UCSD-AML1 (cell line): Measurements from ENCODE around the gene PPM1H.
"Not testable (repeated sequence)": the region's sequence is repeated elsewhere in the genome, so short reads cannot be mapped to it uniquely, and the experiment has no call there.

Source experiments
- DNase-seq: peaks from one replicate; lab custom pipeline; 2025; ENCODE audit not compliant: unreplicated experiment; lab: John Stamatoyannopoulos, UW

Gene PPM1H

DNA sequence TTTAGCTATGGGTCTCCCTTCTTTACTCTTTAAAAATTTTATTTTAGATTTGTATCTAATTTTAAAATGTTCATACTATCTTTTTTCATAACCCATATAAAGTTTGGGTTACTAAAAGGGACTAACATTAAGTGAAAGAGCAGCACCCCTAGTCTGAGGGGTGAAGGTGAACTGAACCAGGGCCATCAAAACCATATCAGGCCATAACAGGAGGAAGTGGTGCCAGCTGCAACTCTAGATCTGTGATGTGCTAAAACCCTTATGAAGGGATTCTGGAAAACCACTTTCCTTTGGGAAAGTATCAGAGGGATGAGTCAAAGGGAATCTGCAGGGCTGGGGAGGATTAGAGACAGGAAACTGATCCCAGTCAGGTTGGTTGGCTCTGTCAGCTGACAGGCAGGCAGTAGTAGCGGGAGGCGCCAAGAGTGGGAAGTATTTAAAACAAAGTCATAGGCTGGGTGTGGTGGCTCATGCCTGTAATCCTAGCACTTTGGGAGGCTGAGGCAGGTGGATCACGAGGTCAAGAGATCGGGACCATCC lies 162.5 kb downstream of the PPM1H start:
- DNase-seq: no peak

DNA sequence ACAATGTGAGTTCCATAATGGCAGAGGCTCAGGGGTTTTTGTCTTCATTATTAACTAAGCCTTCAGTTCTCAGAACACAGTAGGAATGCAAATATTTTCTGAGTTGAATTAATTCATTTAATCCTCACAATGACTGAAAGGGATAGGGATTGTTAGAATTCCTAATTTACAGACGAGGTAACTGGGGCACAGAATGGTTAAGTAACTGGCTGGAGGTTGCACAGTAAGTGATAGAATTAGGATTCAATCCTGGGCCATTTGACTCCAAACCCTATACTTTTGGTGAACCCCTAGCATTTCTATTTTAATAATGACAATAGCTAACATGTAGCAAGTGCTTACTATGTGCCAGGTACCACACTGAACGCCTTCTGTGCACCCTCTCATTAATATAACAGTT lies 163.1 kb downstream of the PPM1H start:
- DNase-seq: no peak

DNA sequence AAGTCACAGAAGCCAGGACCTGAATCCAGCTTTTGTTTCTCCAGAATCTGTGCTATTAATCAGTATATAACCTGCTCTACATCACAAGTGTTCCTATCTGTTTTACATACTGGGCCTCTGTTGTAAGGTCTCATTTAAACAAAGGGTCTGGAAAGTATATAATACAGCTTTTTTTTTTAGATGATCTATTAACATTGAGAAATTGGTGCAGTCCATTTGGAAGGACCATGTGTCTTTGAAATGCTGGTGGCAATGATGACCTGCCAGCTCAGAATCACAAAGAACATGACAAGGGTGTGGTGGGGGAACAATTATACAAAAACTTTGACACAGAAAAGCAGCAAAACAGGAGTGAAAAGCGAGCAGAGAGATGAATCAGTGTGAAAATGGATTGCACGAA lies 164.6 kb downstream of the PPM1H start:
- DNase-seq: no peak

DNA sequence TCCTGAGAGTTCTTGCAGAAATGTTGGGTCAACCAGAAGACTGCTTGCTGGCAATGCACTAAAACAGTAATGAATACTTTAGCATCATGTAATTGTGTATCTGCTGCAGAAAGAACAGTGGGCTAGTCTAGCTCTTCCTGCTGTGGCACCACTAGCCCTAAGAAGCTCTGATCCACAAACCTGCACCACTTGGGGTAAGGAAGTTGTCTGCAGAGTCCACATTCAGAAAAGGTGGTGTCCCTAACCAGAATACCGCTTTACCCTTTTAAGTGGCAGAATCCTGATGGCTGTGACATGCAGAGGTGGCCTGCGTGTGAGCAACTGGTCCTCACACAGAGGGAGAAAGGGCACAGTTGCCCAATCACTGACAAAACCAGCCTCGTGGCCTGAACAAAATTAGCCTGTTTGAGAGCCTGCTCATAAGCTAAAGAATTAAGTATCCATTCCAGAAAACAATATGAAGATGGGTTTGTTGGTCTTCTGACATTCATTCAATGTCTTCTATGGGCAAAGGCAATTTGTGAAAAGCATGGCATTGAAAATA lies 165.8 kb downstream of the PPM1H start:
- DNase-seq: no peak

DNA sequence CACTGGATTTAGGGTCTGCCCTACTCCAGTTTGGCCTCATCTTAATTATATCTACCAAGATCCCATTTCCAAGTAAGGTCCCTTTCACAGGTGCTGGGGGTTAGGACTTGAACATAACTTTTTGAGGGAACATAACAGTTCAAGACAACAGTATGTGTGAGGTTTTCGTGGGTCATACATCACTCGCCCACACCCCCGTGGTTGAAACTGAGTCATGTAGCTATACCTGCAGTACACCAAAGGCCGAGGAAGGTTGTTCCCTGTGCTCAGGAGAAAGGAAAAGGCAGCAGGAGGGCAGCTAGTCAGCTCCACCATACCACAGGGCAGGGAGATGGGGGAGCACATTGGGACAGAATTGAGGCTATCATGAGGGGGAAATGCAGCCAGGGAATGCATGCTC lies 167.0 kb downstream of the PPM1H start:
- DNase-seq: no peak

DNA sequence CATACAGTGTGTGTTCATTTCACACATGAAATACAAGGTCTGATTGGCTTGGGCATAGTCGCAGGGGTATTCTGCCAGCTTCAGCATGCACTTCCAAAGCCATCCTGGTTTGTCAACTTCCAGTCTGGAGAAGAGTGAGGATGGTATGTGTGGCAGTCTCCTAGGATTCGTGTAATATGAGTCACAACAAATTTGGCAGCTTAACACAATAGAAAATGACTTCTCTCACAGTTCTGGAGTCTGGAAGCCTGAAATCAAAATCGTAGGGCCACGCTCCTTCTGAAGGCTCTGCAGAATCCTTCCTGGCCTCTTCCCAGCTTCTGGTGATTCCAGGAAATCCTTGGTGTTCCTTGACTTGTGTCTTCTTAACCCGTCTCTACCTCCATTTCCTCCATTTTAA lies 167.5 kb downstream of the PPM1H start:
- no peak for DNase-seq

DNA sequence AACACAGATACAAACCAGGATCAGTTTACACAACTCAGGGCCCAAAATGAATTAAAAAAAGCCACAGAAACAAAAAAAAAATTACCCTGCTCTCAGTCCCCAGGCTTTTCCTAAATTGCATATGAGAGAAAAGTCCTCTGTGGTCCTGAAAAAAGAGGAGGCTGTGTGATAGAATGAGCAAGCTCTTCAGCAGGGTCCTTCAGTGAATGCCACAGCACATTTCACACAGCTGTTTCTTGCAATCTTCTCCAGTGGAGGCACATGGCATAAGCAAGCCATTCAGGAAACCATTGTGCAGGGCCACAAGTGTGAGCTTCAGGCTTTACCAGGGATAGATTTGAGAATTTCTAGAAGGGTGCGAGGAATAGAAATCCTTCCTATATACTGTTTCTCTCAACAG lies 168.5 kb downstream of the PPM1H start:
- DNase-seq: no peak

DNA sequence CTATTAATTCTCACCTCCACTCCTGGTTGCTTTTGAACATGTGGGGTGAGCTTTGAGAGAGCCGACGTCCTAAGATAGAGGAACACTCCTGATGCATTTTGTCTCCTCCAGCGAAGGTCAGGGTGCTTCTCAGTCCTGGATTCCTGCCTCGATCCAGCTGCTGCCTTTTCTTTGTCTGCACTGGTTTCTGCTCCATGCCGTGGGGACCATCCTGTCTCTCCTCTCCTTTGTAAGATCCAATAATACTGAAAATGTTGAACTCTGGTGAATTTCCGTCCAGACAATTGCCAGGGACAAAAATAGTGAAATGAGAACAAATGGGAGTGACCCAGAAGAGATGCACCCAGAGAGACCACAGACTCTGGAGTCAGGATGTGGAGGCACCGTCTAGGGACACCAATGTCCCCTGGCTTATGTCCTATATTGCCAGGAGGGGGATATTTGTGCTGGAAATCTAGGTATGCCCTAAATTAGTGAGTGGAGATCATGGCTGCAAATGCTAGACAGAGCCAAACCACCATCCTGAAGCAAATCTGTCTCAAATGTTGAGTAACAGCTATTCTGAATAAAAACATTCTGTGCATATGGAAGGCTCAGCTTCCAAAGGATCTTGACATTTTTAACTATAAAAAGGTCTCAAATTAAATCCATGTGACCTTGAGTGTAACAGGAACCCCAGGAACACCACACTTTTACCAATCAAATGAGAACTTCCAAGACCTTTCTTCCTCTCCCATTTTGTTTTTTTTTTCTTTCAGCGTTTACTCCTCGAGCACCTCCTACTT lies 170.9 kb downstream of the PPM1H start:
- DNase-seq: no peak

DNA sequence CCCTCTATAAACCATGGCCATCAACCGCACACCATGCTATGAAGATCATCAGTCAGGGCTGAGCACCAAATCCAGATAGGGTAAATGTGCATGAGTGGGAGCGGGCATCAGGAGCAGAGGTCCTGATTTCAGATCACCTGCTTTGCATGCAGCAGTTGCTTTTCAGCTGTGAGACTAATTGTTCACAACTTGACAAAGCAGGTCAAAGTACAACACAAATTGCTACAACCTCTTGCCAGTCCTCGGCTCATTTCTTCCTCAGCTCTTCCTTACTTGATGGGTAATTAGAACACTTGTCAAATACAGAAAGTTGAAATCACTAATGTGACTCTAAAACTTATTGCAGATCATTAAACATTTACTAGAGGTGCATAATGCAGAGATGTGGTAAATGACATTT lies 171.6 kb downstream of the PPM1H start:
- DNase-seq: no peak

DNA sequence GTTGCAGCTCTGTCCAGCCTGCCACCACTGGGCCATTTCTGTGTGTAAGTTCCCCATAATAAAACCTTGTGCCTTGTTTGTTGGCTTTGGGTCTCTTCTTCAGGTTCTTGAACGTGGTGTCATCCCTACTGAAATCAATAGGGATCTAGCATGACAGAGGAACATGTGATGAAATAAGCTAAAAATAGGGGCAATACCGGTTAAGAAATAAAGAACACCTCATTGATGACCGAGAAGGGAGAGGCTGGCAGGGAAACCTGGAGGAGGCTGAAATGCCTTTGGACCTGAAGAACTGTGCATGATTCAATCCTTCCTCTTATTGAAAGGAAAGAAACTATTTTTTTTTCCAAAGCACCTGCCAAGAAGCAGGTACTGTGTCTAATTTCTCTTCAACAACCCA lies 172.3 kb downstream of the PPM1H start:
- no peak for DNase-seq

DNA sequence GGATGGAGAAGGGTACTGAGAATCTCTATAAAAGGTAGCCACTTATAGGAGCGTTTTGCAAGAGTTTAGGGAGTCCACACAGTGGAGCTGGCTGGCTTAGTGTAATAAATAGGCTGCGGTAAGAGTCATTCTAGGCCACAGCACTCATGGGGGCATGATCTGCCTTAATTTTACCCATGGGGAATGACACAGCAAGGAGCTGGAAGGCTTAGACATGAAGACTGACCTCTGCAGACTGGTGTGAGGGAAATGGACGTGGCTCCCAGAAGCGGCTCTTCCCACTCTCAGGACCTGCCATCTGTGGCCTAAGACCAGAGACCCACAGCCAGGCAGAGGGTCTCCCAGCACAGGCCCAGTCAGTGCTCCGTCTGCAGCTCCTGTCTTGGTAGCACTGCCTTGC lies 173.3 kb downstream of the PPM1H start:
- DNase-seq: no peak

DNA sequence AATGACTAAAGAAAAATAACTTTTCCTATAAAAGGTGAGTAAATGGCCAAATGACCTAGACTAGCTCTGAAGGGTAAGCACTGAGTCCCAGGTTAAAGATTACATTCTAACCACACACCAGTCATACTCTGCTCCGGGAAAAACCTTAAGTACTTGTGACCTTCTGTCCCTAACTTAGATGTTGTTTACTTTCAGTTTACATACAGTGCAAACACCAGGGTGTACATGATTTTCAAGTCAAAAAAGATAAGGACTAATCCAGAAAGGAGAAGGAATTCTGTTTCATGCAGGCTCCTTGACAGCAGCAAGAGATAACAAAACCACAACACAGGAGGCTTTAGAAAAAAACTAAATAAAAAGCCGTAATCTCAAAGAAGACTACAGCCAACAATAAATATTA lies 174.2 kb downstream of the PPM1H start:
- DNase-seq: no peak

DNA sequence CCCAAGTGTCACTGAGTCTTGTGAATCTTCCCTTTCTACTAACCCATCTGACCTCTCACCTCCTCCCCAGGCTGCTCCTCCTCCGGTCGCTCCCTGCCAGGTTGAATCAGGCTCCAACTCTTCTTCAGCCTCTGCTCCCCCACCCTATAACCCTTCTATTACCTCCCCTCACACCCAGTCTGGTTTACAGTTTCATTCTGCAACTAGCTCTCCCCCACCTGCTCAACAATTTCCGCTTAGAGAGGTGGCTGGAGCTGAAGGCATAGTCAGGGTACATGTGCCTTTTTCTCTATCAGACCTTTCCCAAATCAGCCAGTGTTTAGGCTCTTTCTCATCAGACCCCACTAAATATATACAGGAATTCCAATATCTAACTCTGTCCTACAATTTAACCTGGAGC lies 174.6 kb downstream of the PPM1H start:
- DNase-seq: not testable (repeated sequence)

DNA sequence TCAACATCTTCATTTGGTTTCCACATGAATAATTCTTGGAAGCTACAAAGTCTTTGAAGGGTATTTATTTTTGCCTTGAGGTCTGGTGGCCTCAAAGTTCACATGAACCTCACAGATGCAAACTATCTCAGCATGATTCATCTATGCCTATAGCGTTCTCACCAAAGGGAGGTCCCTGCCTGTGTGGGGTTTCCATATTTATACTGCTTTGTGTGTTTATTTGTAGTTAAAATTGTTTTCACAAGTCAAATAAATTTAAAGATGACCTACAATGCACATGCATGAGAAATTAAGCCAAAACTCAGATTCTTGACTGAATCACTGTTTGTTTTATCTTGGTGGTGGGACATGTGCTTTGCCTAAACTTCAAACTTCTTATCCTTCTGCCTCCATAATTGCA lies 176.7 kb downstream of the PPM1H start:
- no peak for DNase-seq

DNA sequence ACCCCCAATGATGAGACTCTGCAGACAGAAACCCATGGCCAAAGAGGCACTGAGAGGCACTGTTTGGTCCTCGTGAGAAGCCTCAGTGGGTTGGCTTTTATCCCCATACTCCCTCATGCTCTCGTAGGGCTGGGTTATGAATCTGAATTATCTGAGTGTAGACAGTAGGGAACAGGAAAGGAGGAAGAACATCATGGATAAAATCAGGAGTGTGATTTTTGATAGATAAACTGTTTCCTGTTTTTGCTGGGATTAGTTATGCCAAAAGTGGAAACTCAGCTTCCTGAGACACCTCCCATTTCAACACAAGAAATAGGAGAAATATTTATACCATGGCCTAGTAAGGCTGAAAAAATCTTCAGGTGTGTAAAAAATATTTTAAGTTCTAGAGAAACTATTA lies 177.9 kb downstream of the PPM1H start:
- no peak for DNase-seq

DNA sequence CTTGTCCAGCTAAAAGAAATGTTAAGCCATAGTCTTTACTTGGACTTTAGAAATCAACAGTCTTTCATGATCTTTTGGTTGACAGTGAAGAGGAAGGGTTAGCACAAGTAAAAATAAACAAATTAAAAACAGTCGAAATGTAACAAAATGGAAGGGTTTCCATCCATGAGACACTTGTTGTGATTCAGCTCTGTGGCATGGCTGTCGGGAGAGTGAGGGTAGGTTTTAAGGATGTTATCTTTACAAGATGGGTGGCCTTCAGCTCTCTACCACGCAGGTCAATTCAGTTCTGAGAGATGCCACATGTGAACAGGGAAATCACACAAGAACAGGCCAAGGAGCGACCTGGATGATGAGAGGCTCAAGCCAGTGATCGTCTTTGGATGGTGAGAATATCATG lies 180.2 kb downstream of the PPM1H start:
- no peak for DNase-seq

DNA sequence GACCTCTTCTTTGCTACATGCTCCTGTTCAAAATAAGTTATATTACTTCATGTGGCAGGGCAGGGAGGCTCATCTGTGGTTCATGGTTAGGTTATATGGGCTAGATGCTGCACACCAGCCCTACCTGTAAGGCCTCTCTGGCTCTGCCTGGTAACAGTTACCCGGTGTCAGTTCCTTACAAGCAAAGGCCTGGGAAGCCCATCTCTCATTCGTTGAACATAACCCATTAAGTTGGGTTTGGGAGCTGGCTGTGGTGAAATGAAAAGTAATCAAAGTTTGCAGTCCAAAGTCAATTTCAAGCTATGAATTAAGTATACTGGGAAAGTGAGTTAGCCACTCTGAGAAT lies 183.2 kb downstream of the PPM1H start:
- DNase-seq: no peak

DNA sequence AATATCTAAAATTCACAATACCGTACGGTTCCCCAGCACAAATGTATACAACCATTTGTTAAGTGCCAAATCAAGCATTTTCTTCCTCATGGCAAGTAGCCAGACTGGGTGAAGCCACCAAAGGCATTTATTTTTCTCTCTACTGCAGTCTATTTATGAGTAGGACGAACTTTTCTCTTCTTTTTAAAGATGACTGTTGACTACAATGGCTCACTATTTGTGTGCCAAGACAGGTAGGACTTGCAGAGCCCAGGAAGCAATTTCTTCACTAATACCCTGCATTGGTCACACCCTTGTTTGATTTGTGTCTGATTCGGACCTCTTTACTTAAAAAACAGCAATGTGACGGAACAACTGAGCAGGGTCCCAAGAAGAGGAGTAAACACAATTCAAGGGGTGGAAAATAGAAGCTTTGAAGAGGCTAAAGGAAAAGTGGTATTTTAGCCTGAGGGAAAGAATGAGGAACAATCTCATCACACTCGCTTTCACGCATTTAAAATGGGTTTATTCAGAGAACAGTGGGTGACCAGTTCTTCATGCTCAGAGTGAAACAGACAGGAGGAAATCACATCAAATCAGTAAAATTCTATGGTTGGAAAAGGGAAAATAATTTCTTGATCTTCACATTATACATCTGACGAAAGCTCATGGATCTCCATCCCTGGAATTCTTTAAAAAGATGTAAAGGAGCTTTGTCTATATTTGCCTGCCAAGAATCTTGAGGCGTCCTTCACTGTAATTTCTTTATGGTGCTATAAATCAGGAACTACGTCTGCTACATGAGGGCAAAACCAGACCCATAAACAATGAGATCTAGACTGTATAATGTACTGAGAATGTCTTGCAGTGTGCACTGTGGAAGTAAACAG lies 183.8 kb downstream of the PPM1H start:
- no peak for DNase-seq

DNA sequence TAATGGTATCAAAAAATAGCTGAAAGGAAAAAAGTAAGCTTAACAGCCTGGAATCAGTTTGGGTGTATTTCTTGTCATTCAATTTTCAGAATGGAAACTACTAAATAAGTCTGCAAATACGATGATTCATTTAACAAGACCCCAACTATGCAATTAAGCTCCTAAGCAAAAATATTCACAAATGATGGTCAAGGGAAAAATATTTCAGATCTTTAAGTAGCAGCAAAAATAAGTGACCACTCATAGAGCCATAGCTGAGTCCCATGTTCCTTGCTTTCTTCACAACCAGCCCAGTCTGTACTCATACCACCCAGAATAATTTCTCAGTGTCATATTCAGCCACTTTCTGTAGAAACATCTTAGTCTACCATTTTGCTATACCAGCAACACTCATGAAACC lies 185.4 kb downstream of the PPM1H start:
- no peak for DNase-seq

DNA sequence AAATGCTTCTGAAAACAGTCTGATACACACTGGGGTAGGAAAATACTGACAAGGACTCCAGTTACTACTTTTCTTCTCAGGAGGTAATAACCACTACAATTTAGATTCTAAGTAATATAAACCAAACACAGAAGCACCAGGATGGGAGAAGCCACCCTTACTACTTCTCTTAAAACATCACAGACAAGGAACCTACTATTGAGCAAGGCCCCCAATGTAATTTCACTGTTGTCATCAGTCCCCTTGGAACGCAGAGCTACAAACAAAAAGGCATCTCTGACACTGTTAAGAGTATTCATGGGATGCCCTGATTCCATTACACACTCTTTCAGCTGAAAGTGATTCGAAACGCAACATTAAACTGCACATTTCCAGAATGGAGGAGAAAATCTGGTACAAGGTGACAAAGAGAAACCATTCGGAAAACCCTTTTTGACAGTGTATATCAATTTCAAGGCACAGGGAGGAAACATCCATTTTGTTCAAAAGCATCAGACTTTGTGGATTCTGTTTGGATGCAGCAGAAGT lies 185.9 kb downstream of the PPM1H start:
- no peak for DNase-seq

DNA sequence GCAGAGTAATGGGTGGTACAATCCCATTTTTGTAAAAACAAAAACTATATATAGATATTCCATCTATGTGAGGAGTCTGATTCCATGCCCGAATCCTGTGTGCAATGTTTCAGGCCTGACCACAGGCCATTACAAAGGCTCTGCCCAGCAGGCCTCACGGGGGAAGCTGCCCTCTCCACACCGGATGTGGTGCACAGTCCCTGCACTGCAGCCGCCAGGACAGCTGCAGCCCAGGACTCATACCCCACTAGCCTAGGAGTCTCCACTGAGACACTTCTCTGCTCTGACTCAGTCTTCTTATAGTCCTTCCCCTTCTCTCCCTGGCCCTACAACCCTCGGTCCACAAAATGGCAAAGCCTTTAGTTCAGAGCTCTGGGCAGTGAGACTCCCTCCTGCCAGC lies 190.4 kb downstream of the PPM1H start:
- peak; percentile 61 for DNase-seq
